IMR-90 (cell line): ENCODE results near the gene CSNK2B.

Experiments
- BHLHE40 ChIP-seq: fragments of 150-350 bp; IDR thresholded peaks from 2 replicates; pipeline ENCODE4 v1.6.1; 2016; ENCODE audit warnings: mild to moderate bottlenecking, low read depth, low read length
- CTCF ChIP-seq: conservative IDR thresholded peaks from 2 replicates; pipeline ENCODE4 v1.5.1; 2012; ENCODE audit warnings: mild to moderate bottlenecking, low read depth, low read length, improper control_type of control experiment
- ELK1 ChIP-seq: fragments of 150-350 bp; IDR thresholded peaks from 2 replicates; pipeline ENCODE4 v1.6.1; 2016; ENCODE audit warnings: low read depth, mild to moderate bottlenecking, low read length, moderate library complexity, borderline replicate concordance
- MAFK ChIP-seq: IDR thresholded peaks from 2 replicates; pipeline ENCODE4 v1.6.1; 2012; ENCODE audit warnings: low read depth, low read length, improper control_type of control experiment
- MXI1 ChIP-seq: IDR thresholded peaks from 2 replicates; pipeline ENCODE4 v1.6.1; 2012; ENCODE audit warnings: low read depth, mild to moderate bottlenecking, low read length, moderate library complexity, borderline replicate concordance
- POLR2A ChIP-seq: IDR thresholded peaks from 2 replicates; pipeline ENCODE4 v1.6.1; 2012; ENCODE audit warnings: mild to moderate bottlenecking, low read depth, low read length
- RAD21 ChIP-seq: IDR thresholded peaks from 2 replicates; pipeline ENCODE4 v1.6.1; 2012; ENCODE audit warnings: low read length, improper control_type of control experiment
- RCOR1 ChIP-seq: IDR thresholded peaks from 2 replicates; pipeline ENCODE4 v1.6.1; 2012; ENCODE audit warnings: mild to moderate bottlenecking, low read length, improper control_type of control experiment; ENCODE audit not compliant: insufficient replicate concordance
- SMC3 ChIP-seq: fragments of 150-350 bp; IDR thresholded peaks from 2 replicates; pipeline ENCODE4 v1.6.1; 2016; ENCODE audit warnings: low read depth, mild to moderate bottlenecking, antibody characterized with exemption, low read length, moderate library complexity
- USF2 ChIP-seq: fragments of 150-350 bp; IDR thresholded peaks from 2 replicates; pipeline ENCODE4 v1.6.1; 2017; ENCODE audit warnings: mild to moderate bottlenecking, antibody characterized with exemption, low read length, low read depth

- no peak for TF ChIP-seq CTCF
- TF ChIP-seq RCOR1 = no peak
- TF ChIP-seq RAD21 = no peak
- TF ChIP-seq USF2 = no peak
- no peak for TF ChIP-seq POLR2A
- TF ChIP-seq MAFK = no peak
- TF ChIP-seq MXI1 = no peak
- TF ChIP-seq BHLHE40 = no peak
- TF ChIP-seq SMC3 = no peak
- no peak for TF ChIP-seq ELK1
These were observed 31.7 kb upstream of the CSNK2B start for GRCh38 chr6:31634131-31634530.
